Gastroesophageal sphincter (tissue), 3 donors: Measurements from ENCODE around the gene IFT88.

Source experiments
- CTCF ChIP-seq, 4 experiments: fragments of 200-600 bp in 2 of 4; fragments of 450-650 bp in 2 of 4; sonication (generic) in 1 of 4; IDR thresholded peaks; one replicate each; pipeline ENCODE4 v1.5.1; 2017 to 2019; ENCODE audit warnings: antibody characterized with exemption in 4 of 4, mild to moderate bottlenecking in 2 of 4, moderate library complexity in 2 of 4
- EP300 ChIP-seq: sonication (generic); formaldehyde crosslinking; IDR thresholded peaks from one replicate; pipeline ENCODE4 v1.6.1; 2017; ENCODE audit warnings: antibody characterized with exemption, mild to moderate bottlenecking
- POLR2A ChIP-seq, 2 donors: fragments of 450-650 bp; IDR thresholded peaks; one replicate each; pipeline ENCODE4 v1.6.1; 2017; ENCODE audit warnings: antibody characterized with exemption in 2 of 2, mild to moderate bottlenecking in 2 of 2, moderate library complexity in 1 of 2

- no peak for TF ChIP-seq CTCF (IDR thresholded peaks at IDR 0.05)
- no peak for TF ChIP-seq POLR2A (IDR thresholded peaks at IDR 0.05)
- TF ChIP-seq EP300 = no peak
Observed at GRCh38 chr13:20702915-20703779, 136.2 kb downstream of the IFT88 start, which contains the start of gene IL17D.
